T-helper 1 cell treated with Interleukin-12 subunit alpha and Interleukin-12 subunit beta and Interleukin-4 antibody, amounts not matched to agents 30 ng/mL and 1 ng/mL, for 36 hours (primary cell): Measurements from ENCODE around the gene PDE4A. TPM values are rescaled to one million over a fixed set of nuclear protein-coding genes. Genes with fewer than 3 reads are reported as not detected.
"Not testable (repeated sequence)": the region's sequence is repeated elsewhere in the genome, so short reads cannot be mapped to it uniquely, and the experiment has no call there.

ENCODE experiments used
- intact Hi-C: fragments of 100-400 bp; cut with micrococcal nuclease; formaldehyde crosslinking; loops from one replicate; pipeline ENCODE4 v1.15.1; 2024
- total RNA-seq: library from RNA; stranded (reverse); gene quantifications from 2 replicates; pipeline ENCODE4 v1.2.3, GENCODE V29; 2022

Gene PDE4A
- 59.3 and 61.9 TPM in 2 replicates for total RNA-seq

DNA sequence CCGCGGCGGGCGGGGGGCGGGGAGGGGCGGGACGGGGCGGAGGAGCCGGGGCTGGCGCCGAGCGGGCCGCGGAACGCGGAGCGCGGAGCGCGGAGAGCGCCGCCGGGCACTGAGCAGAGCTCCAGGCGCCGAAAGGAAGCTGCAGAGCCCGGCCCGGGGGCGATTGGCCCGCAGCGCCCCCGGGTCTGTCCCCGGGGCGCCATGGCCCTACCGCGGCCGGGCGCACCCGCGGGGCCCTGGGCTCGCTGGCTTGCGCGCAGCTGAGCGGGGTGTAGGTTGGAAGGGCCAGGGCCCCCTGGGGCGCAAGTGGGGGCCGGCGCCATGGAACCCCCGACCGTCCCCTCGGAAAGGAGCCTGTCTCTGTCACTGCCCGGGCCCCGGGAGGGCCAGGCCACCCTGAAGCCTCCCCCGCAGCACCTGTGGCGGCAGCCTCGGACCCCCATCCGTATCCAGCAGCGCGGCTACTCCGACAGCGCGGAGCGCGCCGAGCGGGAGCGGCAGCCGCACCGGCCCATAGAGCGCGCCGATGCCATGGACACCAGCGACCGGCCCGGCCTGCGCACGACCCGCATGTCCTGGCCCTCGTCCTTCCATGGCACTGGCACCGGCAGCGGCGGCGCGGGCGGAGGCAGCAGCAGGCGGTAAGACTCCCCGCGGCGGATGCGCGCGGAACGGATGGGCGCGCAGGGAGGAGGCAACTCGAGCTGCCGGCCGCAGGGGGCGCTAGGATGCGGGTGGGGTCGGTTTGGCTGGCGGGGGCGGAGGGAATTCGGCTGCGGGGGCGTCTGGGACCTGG lies at the start of gene PDE4A:
TSS of gene PDE4A (plus strand) at position 95 of the 796 bp plus-strand sequence. CDS start at position 322, 227 bp downstream.
- intact Hi-C loops = loop anchor here (1.0 to 10.0 kb wide), 4 partner anchors 8 to 954 kb away; partner anchors contain the start of genes ILF3, KEAP1 and SWSAP1

GRCh38 chr19:10372690-10373089 lies 47.6 kb upstream of the PDE4A start:
- intact Hi-C loops = no loop called here

GRCh38 chr19:10374931-10375330 lies 45.4 kb upstream of the PDE4A start:
- intact Hi-C loops = no loop called here

DNA sequence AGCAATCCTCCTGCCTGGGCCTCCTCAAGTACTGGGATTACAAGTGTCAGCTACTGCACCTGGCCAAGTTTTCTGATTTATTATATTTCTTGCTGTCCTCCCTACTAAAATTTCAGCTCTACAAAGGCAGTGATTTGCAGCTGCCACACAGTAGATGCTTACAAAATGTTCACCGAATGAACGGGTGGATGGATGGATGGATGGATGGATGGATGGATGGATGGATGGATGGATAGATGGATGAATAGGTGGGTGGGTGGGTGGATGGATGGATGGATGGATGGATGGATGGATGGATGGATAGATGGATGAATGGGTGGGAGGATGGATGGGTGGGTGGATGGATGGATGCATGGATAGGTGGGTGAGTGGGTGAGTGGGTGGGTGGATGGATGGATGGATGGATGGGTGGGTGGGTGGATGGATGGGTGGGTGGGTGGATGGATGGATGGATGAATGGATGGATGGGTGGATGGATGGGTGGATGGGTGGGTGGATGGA lies 43.1 kb upstream of the PDE4A start:
- intact Hi-C loops = not testable (repeated sequence)

DNA sequence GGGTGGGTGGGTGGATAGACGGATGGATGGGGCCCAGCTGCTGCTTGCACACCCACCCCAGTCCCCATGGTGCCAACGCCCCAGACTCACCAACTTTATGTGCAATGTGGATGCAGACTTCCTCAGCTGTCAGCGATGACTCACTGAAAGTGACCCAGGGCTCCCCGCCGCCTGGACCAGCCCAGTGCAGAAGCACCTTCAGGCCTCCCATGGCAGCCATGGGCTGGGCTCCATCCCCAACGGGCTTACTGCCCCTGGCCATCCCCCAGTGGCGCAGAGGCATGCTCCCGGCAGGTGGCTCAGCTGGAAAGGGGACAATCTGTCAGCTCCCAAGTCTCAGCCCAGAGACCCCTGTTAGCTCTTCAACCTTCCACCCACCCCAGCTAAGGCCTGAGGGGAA lies 42.2 kb upstream of the PDE4A start:
- intact Hi-C loops = no loop called here

DNA sequence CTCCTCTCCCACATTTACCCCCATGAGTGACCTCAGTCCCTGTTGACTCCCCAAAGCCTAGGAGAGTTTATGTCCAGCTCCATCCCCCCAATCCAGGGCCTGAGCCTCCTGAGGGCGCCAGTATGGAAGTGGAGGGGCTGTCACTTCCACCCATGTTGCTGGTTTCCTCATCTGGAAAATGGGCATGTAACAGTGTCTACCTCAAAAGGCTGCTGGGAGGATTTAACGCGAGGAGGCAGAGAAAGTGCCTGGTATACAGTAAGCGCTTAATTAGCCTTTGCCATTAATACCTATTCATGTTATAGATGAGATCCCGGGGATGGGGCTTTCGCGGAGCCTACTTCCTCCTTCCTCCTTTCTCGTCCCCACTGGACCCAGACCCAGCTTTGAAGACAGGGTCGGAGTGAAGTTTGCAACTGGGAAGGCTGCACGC lies 40.4 kb upstream of the PDE4A start:
- intact Hi-C loops = loop anchor here (1.0 to 5.0 kb wide), 8 partner anchors 23 to 445 kb away; partner anchors contain the start of genes CDC37, DNMT1, FDX2 and ICAM1

GRCh38 chr19:10380313-10381102 lies 39.8 kb upstream of the PDE4A start, which contains the start of gene TYK2:
Gene TYK2, minus strand, starts transcription at chr19:10380572. Its CDS starts 2,166 bp downstream, at chr19:10378406.
- intact Hi-C loops = loop anchor here (1.0 to 5.0 kb wide), 8 partner anchors 23 to 446 kb away; partner anchors contain the start of genes CDC37, DNMT1, FDX2 and ICAM1

- intact Hi-C loops = loop anchor here (5.0 kb wide), 1 partner anchor 66 kb away; the partner anchor contains the start of gene FDX2
These were observed 37.2 kb upstream of the PDE4A start for GRCh38 chr19:10383223-10383499.

DNA sequence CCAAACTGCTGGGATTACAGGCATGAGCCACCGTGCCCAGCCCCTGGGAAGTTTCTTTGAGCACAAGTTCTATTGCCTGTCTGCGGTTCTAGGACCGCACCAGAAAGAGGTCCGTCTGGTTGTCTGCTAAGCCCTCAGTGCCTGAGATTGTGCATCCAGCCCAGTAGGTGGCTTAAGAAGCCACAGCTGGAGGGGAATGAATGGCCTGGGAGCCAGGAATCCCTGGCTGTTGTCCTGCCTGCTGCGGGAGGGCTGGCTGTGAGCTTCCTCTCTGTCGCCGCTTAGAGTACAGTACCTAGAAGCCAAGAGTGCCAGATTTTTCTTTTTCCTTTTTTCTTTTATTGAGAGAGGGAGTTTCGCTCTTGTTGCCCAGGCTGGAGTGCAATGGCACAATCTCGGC lies 35.8 kb upstream of the PDE4A start:
- intact Hi-C loops = loop anchor here (5.0 kb wide), 1 partner anchor 67 kb away; the partner anchor contains the start of gene FDX2

- intact Hi-C loops = loop anchor here (1.0 kb wide), 2 partner anchors 120 to 130 kb away; no protein-coding TSS in a partner anchor
These were observed 31.4 kb upstream of the PDE4A start for GRCh38 chr19:10388957-10389356.

- intact Hi-C loops = loop anchor here (1.0 to 2.0 kb wide), 3 partner anchors 121 to 459 kb away; no protein-coding TSS in a partner anchor
These were observed 30.5 kb upstream of the PDE4A start for GRCh38 chr19:10389863-10390262.

- intact Hi-C loops = loop anchor here (2.0 kb wide), 1 partner anchor 460 kb away; no protein-coding TSS in a partner anchor
These were observed 29.6 kb upstream of the PDE4A start for GRCh38 chr19:10390652-10391286.

DNA sequence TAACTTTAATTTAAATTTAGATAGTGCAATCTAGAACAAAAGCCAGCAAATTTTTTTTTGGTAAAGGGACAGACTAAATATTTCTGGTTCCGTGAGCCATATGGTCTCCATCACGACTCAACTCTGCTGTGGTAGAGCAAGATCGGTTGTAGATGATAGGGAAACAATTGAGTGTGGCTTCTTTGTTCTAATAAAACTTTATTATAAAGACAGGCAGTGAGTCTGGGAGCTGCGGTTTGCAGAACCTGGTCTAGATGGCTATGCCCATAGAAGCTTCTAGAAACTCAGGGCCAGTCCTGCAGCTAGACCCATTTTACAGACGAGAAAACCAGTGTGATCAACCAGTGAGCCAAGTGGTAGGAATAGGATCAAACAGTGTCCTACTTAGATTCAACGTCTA lies 28.2 kb upstream of the PDE4A start:
- intact Hi-C loops = no loop called here

DNA sequence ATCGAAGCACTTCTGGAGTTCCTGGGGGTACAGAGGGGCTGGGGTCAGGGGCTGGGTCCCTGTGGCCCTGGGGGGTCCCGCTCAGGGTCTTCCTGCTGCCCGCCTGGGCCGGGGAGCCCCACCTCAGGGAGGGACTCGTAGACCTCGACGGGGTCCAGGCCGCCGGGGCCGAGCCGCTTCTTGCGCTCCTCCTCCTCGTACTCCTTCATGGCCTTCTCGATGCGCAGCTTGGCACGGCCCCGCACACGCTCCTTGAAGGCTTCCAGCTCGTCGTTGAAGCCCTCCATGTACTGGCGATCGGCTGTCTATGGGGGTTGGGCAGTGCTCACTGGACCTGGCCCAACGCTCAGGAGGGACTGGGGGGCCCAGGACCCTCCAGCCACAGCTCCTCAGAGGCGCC lies 27.2 kb upstream of the PDE4A start:
- intact Hi-C loops = no loop called here

DNA sequence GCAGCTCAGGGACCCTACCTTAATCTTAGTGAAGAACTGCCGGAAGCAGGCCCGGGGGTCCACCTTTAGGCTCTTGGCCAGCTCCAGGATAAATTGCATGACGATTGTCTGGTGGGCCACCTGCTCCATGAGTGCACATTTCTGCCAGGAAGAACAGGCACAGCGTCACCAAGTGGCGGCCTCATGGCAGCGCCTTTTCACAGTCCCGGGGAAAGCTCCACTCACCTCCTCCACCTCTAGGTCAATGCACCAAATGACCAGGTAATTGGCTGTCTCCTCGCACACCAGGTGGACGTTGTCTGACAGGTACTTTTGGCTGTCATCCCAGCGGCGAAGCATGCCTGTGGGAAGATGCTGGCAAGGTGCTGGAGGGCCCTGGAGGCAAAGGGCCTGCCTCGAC lies 25.3 kb upstream of the PDE4A start:
- intact Hi-C loops = no loop called here

DNA sequence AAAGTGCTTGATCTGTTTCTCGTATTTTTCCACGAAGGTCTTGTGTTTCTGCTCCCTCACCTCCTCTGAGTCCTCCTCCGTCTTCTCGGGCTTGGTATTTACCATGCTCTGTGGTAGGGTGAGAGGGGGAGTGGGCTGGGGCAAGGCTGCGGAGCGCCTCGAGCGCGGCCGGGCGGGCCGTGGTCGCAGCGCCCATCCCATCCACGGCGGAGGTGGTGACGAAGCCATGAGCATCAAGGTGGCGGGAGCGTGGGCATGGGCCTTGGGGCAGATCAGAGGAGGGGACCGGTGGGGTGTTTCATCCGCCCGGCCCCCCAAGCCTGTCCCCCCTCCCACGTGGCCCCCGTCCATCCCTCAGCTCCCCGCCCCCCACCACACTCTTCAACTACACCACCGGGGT lies 24.9 kb upstream of the PDE4A start:
- intact Hi-C loops = no loop called here

DNA sequence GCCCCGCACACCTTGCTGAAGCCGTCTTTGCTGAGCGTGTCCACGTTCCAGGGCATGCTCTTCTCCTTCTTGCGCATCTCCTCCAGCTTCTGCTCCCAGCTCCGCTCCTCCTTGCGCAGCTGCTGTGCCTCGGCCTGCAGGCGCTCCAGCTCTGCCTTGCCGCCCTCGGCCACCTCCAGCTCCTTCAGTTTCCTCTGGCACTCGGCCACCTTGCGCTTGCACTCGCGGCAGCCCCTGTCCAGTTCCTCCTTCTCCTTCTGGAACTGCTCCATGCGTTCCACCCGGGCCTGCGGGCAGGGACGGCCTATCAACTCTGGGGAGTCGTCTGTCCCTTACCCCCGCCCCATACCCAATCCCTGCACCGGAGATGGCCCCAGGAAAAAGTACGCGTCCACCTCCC lies 24.4 kb upstream of the PDE4A start:
- intact Hi-C loops = no loop called here

DNA sequence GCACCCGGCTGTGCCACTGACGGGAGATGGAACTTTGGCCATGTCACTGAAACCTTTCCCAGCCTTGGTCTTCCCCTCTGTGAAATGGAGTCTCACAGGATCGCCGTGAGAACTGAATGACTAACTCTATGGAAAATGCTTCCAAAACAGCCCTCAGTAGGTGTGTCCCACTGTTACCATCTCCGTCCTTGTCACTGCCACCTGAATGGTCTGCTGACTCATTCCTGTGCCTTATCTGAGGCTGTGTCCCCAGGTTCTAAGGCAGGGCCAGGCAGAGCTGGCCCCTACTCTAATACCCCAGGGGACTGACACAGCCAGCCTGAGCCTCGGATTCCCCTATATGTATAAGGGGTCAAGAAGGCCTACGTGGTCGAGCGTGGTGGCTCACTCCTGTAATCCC lies 21.5 kb upstream of the PDE4A start:
- intact Hi-C loops = no loop called here

DNA sequence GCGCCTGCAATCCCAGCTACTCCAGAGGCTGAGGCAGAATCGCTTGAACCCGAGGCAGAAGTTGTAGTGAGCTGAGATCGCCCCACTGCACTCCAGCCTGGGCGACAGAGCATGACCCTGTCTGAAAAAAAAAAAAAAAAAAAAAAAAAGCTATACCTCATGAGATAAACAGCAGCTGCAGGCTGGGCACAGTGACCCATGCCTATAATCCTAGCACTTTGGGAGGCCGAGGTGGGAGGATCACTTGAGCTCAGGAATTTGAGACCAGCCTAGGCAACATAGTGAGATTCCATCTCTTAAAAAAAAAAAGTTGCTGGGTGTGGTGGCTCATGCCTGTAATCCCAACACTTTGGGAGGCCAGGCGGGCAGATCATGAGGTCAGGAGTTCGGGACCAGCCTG lies 21.0 kb upstream of the PDE4A start:
- intact Hi-C loops = not testable (repeated sequence)

DNA sequence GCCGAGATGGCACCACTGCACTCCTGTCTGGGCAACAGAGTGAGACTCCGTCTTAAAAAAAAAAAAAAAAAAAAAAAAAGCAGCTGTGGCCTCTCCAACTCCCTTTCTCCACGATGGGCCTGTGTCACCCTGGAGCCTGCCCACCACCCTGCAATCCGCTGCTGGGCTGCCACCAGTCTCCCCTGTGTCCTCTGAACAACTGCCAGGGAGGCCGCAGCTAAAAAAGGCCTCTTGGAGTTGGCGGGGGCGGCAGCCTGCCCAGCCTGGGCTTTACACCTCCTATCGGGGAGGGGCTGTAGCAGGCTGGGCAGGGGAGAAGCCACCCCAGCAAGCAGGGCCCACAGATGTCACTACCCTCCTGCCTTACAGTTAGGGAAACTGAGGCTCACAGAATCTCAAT lies 20.5 kb upstream of the PDE4A start:
- intact Hi-C loops = loop anchor here (5.0 kb wide), 1 partner anchor 1107 kb away; the partner anchor contains the start of gene ZNF653
